HepG2 (cell line): ENCODE measurements around the gene UBE3D. TPM values are rescaled to one million over a fixed set of nuclear protein-coding genes. Genes with fewer than 3 reads are reported as not detected.

Source experiments
- ARNTL ChIP-seq: sonication (generic); formaldehyde crosslinking; IDR thresholded peaks from 2 replicates; pipeline ENCODE4 v1.4.0; 2020; ENCODE audit warnings: mild to moderate bottlenecking, missing genetic modification reagents
- CEBPG ChIP-seq: IDR thresholded peaks from 2 replicates; pipeline ENCODE4 v1.6.1; 2016
- DNMT1 ChIP-seq: sonication (generic); formaldehyde crosslinking; IDR thresholded peaks from 2 replicates; pipeline ENCODE4 v1.5.1; 2020; ENCODE audit warnings: mild to moderate bottlenecking, missing genetic modification reagents
- MEIS2 ChIP-seq: sonication (generic); formaldehyde crosslinking; IDR thresholded peaks from 2 replicates; pipeline ENCODE4 v1.9.0; 2021; ENCODE audit warnings: mild to moderate bottlenecking, missing genetic modification reagents
- MTA1 ChIP-seq: sonication (generic); formaldehyde crosslinking; IDR thresholded peaks from 2 replicates; pipeline ENCODE4 v1.4.0; 2020; ENCODE audit warnings: missing genetic modification reagents, mild to moderate bottlenecking, borderline replicate concordance
- NFKBIZ ChIP-seq: IDR thresholded peaks from 2 replicates; pipeline ENCODE4 v1.6.1; 2018; ENCODE audit warnings: missing genetic modification reagents, missing compliant biosample characterization
- PAWR ChIP-seq: sonication (generic); formaldehyde crosslinking; IDR thresholded peaks from 2 replicates; pipeline ENCODE4 v1.4.0; 2020; ENCODE audit warnings: missing genetic modification reagents, mild to moderate bottlenecking, borderline replicate concordance
- POGZ ChIP-seq: sonication (generic); formaldehyde crosslinking; IDR thresholded peaks from 2 replicates; pipeline ENCODE4 v1.4.0; 2020; ENCODE audit warnings: mild to moderate bottlenecking, missing genetic modification reagents
- ZNF205 ChIP-seq: IDR thresholded peaks from 2 replicates; pipeline ENCODE4 v1.6.1; 2018; ENCODE audit warnings: missing biosample characterization, missing genetic modification reagents
- ZNF451 ChIP-seq: sonication (generic); formaldehyde crosslinking; IDR thresholded peaks from 2 replicates; pipeline ENCODE4 v1.5.0; 2020; ENCODE audit warnings: mild to moderate bottlenecking, missing genetic modification reagents
- ZNF496 ChIP-seq: sonication (generic); formaldehyde crosslinking; IDR thresholded peaks from 2 replicates; pipeline ENCODE4 v1.8.1; 2023; ENCODE audit warnings: mild to moderate bottlenecking, moderate library complexity, missing genetic modification reagents; ENCODE audit not compliant: insufficient replicate concordance
- ZNF782 ChIP-seq: sonication (generic); formaldehyde crosslinking; IDR thresholded peaks from 2 replicates; pipeline ENCODE4 v1.4.0; 2020; ENCODE audit warnings: missing genetic modification reagents, mild to moderate bottlenecking, borderline replicate concordance
- polyA plus RNA-seq, 8 experiments: library from polyadenylated mRNA; depleted of rRNA in 3 of 8; stranded (reverse) in 7 of 8; unstranded in 1 of 8; fragments of >200 nt; fragmentation: Illumina TruSeq in 4 of 8; extraction: Trizol in 4 of 8; gene quantifications; 2 replicates each; pipeline versions ENCODE4 v1.2.1 to v1.2.3, GENCODE V29; 2011 to 2016; ENCODE audit warnings: low read depth in 4 of 8, missing spikeins in 1 of 8, mixed read lengths in 1 of 8; ENCODE audit not compliant: insufficient read depth in 1 of 8
- total RNA-seq, 5 experiments: library from RNA; depleted of rRNA; stranded (reverse); fragments of >200 nt; fragmentation: Illumina TruSeq; extraction: Trizol; gene quantifications; 2 replicates each; pipeline ENCODE4 v1.2.3, GENCODE V29; 2016; ENCODE audit warnings: low read depth in 1 of 5
- TF ChIP-seq, protein P1 (sequence below): sonication (generic); formaldehyde crosslinking; IDR thresholded peaks from 2 replicates; pipeline ENCODE4 v1.4.0; 2020; ENCODE audit warnings: mild to moderate bottlenecking, missing genetic modification reagents, borderline replicate concordance
- TF ChIP-seq, protein P2 (sequence below): sonication (generic); formaldehyde crosslinking; IDR thresholded peaks from 2 replicates; pipeline ENCODE4 v1.4.0; 2020; ENCODE audit warnings: missing genetic modification reagents
- TF ChIP-seq, protein P3 (sequence below): sonication (generic); formaldehyde crosslinking; IDR thresholded peaks from 2 replicates; pipeline ENCODE4 v1.8.0; 2022; ENCODE audit warnings: low read depth, missing genetic modification reagents
- TF ChIP-seq, protein P4 (sequence below): sonication (generic); formaldehyde crosslinking; IDR thresholded peaks from 2 replicates; pipeline ENCODE4 v1.4.0; 2020; ENCODE audit warnings: mild to moderate bottlenecking, missing genetic modification reagents

UBE3D gene
- total and polyA plus RNA-seq, 2 of the 13 experiments (the other 11 are each of a cell fraction or from before 2014, with no cell fraction given): 5.1 to 11.4 TPM

DNA sequence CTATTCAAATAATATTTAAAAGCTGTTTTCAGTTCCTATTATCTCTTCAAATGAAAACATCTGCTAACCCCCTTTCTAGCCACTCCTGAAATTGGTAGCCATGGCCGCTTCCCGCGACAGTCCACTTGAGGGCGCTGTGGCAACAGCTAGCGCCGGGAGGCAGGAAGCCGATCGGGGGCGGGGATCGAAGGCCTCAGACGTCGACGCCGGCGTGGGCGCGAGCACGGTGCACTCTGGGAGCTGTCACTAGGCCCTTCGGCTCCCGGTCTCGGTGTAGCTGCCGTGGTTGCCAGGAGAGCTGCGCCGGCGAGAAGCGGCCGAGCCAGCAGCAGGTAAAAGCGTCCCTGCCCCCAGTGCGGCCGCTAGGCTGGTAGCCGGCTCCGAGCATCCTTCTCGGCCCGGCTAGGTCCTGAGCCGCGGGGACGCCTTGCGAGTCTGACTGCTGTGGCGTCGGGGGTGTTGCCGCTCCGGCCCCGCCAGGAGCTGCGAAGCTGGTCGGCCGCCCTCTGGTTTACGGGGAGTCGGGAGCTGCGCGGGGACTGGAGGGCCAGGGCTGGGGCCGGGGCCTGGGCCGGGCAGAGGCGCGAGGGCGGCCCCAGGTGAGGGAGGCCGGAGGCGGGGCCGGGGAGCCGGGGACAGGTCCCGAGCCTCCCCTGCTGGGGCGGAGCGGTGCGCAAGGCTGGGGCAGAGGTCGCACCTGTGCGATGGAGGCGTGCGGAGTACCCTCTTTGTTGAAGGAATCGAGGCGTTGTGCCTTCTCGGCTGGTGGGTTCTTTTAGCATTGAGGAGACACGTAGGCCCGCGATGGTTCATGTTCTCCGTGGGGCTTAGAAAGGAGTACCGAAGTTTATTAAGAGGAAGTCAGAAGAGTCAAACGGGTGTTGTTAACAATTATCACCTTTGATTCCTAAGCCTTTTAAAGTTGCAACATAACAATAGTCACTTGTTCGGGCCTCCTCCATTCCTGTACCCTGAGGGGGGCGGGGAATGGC, 2.1 kb upstream of the UBE3D start, which contains the start of gene DOP1A (continued):
- TF ChIP-seq, protein P1, sequence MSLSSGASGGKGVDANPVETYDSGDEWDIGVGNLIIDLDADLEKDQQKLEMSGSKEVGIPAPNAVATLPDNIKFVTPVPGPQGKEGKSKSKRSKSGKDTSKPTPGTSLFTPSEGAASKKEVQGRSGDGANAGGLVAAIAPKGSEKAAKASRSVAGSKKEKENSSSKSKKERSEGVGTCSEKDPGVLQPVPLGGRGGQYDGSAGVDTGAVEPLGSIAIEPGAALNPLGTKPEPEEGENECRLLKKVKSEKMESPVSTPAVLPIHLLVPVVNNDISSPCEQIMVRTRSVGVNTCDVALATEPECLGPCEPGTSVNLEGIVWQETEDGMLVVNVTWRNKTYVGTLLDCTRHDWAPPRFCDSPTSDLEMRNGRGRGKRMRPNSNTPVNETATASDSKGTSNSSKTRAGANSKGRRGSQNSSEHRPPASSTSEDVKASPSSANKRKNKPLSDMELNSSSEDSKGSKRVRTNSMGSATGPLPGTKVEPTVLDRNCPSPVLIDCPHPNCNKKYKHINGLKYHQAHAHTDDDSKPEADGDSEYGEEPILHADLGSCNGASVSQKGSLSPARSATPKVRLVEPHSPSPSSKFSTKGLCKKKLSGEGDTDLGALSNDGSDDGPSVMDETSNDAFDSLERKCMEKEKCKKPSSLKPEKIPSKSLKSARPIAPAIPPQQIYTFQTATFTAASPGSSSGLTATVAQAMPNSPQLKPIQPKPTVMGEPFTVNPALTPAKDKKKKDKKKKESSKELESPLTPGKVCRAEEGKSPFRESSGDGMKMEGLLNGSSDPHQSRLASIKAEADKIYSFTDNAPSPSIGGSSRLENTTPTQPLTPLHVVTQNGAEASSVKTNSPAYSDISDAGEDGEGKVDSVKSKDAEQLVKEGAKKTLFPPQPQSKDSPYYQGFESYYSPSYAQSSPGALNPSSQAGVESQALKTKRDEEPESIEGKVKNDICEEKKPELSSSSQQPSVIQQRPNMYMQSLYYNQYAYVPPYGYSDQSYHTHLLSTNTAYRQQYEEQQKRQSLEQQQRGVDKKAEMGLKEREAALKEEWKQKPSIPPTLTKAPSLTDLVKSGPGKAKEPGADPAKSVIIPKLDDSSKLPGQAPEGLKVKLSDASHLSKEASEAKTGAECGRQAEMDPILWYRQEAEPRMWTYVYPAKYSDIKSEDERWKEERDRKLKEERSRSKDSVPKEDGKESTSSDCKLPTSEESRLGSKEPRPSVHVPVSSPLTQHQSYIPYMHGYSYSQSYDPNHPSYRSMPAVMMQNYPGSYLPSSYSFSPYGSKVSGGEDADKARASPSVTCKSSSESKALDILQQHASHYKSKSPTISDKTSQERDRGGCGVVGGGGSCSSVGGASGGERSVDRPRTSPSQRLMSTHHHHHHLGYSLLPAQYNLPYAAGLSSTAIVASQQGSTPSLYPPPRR (CRISPR knock-in tag): no peak
- peak; percentile 85; the same call in 1 of the 2 replicates for TF ChIP-seq MEIS2 (CRISPR knock-in tag)
- TF ChIP-seq ZNF782 (CRISPR knock-in tag): no peak
- TF ChIP-seq MTA1 (CRISPR knock-in tag): no peak; the same call in 1 of the 2 replicates
- TF ChIP-seq ARNTL (CRISPR knock-in tag): peak; percentile 69
- TF ChIP-seq, protein P2, sequence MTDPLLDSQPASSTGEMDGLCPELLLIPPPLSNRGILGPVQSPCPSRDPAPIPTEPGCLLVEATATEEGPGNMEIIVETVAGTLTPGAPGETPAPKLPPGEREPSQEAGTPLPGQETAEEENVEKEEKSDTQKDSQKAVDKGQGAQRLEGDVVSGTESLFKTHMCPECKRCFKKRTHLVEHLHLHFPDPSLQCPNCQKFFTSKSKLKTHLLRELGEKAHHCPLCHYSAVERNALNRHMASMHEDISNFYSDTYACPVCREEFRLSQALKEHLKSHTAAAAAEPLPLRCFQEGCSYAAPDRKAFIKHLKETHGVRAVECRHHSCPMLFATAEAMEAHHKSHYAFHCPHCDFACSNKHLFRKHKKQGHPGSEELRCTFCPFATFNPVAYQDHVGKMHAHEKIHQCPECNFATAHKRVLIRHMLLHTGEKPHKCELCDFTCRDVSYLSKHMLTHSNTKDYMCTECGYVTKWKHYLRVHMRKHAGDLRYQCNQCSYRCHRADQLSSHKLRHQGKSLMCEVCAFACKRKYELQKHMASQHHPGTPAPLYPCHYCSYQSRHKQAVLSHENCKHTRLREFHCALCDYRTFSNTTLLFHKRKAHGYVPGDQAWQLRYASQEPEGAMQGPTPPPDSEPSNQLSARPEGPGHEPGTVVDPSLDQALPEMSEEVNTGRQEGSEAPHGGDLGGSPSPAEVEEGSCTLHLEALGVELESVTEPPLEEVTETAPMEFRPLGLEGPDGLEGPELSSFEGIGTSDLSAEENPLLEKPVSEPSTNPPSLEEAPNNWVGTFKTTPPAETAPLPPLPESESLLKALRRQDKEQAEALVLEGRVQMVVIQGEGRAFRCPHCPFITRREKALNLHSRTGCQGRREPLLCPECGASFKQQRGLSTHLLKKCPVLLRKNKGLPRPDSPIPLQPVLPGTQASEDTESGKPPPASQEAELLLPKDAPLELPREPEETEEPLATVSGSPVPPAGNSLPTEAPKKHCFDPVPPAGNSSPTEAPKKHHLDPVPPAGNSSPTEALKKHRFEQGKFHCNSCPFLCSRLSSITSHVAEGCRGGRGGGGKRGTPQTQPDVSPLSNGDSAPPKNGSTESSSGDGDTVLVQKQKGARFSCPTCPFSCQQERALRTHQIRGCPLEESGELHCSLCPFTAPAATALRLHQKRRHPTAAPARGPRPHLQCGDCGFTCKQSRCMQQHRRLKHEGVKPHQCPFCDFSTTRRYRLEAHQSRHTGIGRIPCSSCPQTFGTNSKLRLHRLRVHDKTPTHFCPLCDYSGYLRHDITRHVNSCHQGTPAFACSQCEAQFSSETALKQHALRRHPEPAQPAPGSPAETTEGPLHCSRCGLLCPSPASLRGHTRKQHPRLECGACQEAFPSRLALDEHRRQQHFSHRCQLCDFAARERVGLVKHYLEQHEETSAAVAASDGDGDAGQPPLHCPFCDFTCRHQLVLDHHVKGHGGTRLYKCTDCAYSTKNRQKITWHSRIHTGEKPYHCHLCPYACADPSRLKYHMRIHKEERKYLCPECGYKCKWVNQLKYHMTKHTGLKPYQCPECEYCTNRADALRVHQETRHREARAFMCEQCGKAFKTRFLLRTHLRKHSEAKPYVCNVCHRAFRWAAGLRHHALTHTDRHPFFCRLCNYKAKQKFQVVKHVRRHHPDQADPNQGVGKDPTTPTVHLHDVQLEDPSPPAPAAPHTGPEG (CRISPR knock-in tag): no peak; the same call in 1 of the 2 replicates
- TF ChIP-seq, protein P3, sequence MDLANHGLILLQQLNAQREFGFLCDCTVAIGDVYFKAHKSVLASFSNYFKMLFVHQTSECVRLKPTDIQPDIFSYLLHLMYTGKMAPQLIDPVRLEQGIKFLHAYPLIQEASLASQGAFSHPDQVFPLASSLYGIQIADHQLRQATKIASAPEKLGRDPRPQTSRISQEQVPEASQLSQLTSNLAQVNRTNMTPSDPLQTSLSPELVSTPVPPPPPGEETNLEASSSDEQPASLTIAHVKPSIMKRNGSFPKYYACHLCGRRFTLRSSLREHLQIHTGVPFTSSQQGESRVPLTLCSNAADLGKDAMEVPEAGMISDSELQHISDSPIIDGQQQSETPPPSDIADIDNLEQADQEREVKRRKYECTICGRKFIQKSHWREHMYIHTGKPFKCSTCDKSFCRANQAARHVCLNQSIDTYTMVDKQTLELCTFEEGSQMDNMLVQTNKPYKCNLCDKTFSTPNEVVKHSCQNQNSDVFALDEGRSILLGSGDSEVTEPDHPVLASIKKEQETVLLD (CRISPR knock-in tag): no peak
- TF ChIP-seq ZNF205 (CRISPR knock-in tag): no peak
- no peak for TF ChIP-seq ZNF496
- TF ChIP-seq, protein P4, sequence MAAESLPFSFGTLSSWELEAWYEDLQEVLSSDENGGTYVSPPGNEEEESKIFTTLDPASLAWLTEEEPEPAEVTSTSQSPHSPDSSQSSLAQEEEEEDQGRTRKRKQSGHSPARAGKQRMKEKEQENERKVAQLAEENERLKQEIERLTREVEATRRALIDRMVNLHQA (CRISPR knock-in tag): no peak
- TF ChIP-seq ZNF451 (CRISPR knock-in tag): peak; percentile 63; the same call in 1 of the 2 replicates
- TF ChIP-seq DNMT1 (CRISPR knock-in tag): no peak
- peak; percentile 93 for TF ChIP-seq POGZ
- TF ChIP-seq NFKBIZ (CRISPR knock-in tag): no peak
- TF ChIP-seq CEBPG (CRISPR knock-in tag): peak; percentile 47; the same call in 1 of the 2 replicates
- TF ChIP-seq PAWR (CRISPR knock-in tag): no peak
